AG04450 (cell line): Measurements from ENCODE around the gene ZSCAN18. TPM values are rescaled to one million over a fixed set of nuclear protein-coding genes. Genes with fewer than 3 reads are reported as not detected.
"Not testable (repeated sequence)": the region's sequence is repeated elsewhere in the genome, so short reads cannot be mapped to it uniquely, and the experiment has no call there.

Experiments used
- CTCF ChIA-PET: fragments of 300-600, 350-600 bp; formaldehyde crosslinking; extraction: SDS; loops from one replicate; lab custom pipeline; 2022; ENCODE audit warnings: antibody characterized with exemption, inconsistent platforms; lab: Charles Lee
- POLR2A ChIA-PET: fragments of 350-600 bp; formaldehyde crosslinking; extraction: SDS; loops from one replicate; lab custom pipeline; 2021; ENCODE audit warnings: antibody characterized with exemption, inconsistent platforms; lab: Yijun Ruan, JAX
- DNase-seq: peaks from one replicate; pipeline ENCODE4 v3.0.0-alpha.2; 2011; ENCODE audit warnings: low read depth, low spot score
- H3K27ac ChIP-seq: one replicate; pipeline ENCODE4 v1.5.1; 2012; ENCODE audit warnings: low read depth, low read length, control low read depth
- H3K27me3 ChIP-seq: one replicate; pipeline ENCODE4 v1.6.0; 2012; ENCODE audit warnings: low read length; ENCODE audit not compliant: control insufficient read depth, insufficient read depth
- H3K4me3 ChIP-seq: 2 replicates; pipeline ENCODE4 v1.5.1; 2011; ENCODE audit warnings: mild to moderate bottlenecking, low read depth, low read length, control low read depth
- H3K9me3 ChIP-seq: 2 replicates; pipeline ENCODE4 v1.5.1; 2012; ENCODE audit warnings: low read length; ENCODE audit not compliant: control insufficient read depth, insufficient read depth
- polyA minus RNA-seq: library from RNA; depleted of rRNA, polyadenylated mRNA; stranded (reverse); fragments of >200 nt; gene quantifications from 2 replicates; pipeline ENCODE4 v1.2.3, GENCODE V29; 2011; rRNA and poly(A)+ RNA removed
- polyA plus RNA-seq: library from polyadenylated mRNA; depleted of rRNA; stranded (reverse); fragments of >200 nt; gene quantifications from 2 replicates; pipeline ENCODE4 v1.2.3, GENCODE V29; 2011; rRNA removed
- TF ChIP-seq, protein P1 (sequence below): IDR thresholded peaks from 2 replicates; pipeline ENCODE4 v1.5.1; 2011; ENCODE audit warnings: low read depth, low read length, control low read depth, inconsistent platforms

ZSCAN18 gene
- polyA plus RNA-seq, result 12.7 and 15.2 TPM in 2 replicates
- polyA minus RNA-seq, result 7.6 and 7.8 TPM in 2 replicates

DNA sequence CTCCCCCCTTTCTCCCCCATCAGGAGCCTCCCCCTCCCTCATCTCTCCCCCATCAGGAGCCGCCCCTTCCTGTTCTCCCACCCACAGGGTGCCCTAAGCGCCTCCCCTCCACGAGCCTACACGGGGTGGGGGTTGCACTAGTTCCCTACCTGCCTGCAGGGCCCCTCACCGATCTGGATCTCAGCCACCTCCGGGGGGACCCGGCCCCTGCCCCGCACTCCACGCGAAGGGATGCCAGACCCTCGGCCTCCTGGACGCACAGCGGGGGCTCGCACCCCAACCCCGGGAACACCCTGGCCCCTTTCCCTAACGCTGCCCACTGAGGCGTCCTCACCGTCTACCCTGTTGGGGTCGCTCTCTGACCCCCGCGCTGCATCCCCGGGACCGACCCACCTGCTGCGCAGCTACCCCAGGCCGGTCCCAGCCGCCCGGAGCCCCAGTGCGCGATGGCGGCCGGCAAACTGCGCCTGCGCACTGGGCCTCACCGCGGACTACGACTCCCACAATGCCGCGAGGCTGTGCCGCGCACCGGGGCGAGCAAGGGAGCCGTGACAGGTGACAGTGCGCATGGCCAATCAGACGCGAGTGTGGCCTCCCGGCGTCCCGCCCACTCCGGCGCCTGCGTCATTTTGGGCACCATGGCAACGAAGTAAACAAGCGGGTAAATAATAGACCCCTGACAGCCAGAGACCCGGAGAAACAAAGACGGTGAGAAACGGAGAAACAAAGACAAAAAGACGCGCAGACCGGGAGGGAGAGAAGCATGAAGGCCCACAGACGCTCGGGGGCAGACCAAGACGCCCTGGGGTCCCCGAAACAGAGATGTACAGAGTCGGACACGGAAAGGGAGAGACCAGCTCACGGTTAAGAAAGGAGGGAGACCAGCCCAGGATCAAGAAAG is at the start of gene ZSCAN18:
TSS of gene ZSCAN18 (minus strand) at position 451 of the 901 bp plus-strand sequence. CDS start 7,964 bp downstream, outside the sequence.
- H3K9me3 ChIP-seq, result peaks cover 80% of the 10 kb centered on the region
- H3K4me3 ChIP-seq, result peak within 1 kb of the TSS; percentile 68
- H3K27me3 ChIP-seq, result no peaks in the 10 kb centered on the region
- TF ChIP-seq, protein P1, sequence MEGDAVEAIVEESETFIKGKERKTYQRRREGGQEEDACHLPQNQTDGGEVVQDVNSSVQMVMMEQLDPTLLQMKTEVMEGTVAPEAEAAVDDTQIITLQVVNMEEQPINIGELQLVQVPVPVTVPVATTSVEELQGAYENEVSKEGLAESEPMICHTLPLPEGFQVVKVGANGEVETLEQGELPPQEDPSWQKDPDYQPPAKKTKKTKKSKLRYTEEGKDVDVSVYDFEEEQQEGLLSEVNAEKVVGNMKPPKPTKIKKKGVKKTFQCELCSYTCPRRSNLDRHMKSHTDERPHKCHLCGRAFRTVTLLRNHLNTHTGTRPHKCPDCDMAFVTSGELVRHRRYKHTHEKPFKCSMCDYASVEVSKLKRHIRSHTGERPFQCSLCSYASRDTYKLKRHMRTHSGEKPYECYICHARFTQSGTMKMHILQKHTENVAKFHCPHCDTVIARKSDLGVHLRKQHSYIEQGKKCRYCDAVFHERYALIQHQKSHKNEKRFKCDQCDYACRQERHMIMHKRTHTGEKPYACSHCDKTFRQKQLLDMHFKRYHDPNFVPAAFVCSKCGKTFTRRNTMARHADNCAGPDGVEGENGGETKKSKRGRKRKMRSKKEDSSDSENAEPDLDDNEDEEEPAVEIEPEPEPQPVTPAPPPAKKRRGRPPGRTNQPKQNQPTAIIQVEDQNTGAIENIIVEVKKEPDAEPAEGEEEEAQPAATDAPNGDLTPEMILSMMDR, result no peak
- CTCF ChIA-PET, result no interaction called here
- peak within 1 kb of the TSS; percentile 90 for H3K27ac ChIP-seq
- DNase-seq, result peak; percentile 61
- POLR2A ChIA-PET, result no interaction called here

- H3K27me3 ChIP-seq, H3K27ac ChIP-seq, POLR2A ChIA-PET, CTCF ChIA-PET, DNase-seq, H3K4me3 ChIP-seq: not testable (repeated sequence)
- H3K9me3 ChIP-seq, result peaks cover 51% of the 10 kb centered on the region
Measured at GRCh38 chr19:58147475-58147874, 49.4 kb upstream of the ZSCAN18 start.

- TF ChIP-seq, protein P1, result no peak
- no peak for DNase-seq
- peaks cover 61% of the 10 kb centered on the region for H3K9me3 ChIP-seq
- H3K27ac ChIP-seq, result no peak overlapping the region
- POLR2A ChIA-PET, result no interaction called here
- H3K27me3 ChIP-seq, result no peaks in the 10 kb centered on the region
- H3K4me3 ChIP-seq, result no peak overlapping the region
- CTCF ChIA-PET, result no interaction called here
Measured at GRCh38 chr19:58145849-58146248, 47.8 kb upstream of the ZSCAN18 start.

DNA sequence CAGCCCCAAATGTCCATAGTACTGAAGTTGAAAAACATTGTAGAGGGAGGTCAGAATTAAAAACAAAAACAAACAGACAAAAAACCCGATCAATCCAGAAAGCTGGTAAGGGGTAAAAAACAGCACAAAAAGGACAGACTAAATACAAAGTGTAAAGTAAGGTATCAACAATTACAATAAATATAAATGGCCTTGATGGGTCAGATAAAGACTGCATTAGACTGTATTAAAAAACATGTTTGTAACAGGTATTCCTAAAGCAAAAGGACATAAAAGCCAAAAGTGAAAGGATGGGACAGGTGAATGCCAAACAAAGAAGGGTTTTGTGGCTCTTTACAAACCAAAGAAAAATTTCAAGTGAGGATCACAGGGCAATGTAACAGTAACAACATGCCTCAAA is 36.2 kb upstream of the ZSCAN18 start:
- Histone ChIP-seq H3K27ac (no peak overlapping the region), H3K4me3 (no peak overlapping the region), H3K9me3 (peaks cover 85% of the 10 kb centered on the region), H3K27me3 (no peaks in the 10 kb centered on the region)
- no peak for DNase-seq
- CTCF ChIA-PET, result no interaction called here
- POLR2A ChIA-PET, result no interaction called here
- TF ChIP-seq, protein P1, result no peak

DNA sequence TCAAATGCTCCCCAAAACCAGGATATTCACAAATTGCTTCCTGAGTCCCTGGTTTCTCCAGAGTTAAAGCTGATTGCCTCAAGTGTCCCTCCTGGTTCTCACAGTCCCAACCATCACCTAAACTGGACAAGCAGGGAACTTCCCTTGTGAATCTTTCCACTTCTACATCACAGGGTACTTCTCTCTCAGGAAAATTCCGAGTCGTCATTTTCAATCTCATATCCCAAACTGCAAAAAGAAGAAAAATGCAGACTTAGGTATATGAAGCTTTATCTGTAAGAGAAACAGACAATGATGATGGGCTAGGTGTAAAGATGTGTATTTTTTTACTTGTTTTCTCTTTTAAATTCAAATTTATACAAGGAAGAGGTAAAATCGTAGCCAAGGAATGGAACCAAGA is 31.3 kb upstream of the ZSCAN18 start:
- Histone ChIP-seq H3K27ac (no peak overlapping the region), H3K4me3 (no peak overlapping the region), H3K27me3 (no peaks in the 10 kb centered on the region), H3K9me3 (peaks cover 93% of the 10 kb centered on the region)
- TF ChIP-seq, protein P1, result no peak
- no peak for DNase-seq
- CTCF ChIA-PET, result no interaction called here
- POLR2A ChIA-PET, result no interaction called here
